H1 (cell line): Measurements from ENCODE around the gene FBXL14.

Source experiments
- EZH2 ChIP-seq: fragments of 200-600 bp; sonication (generic); IDR thresholded peaks from 2 replicates; pipeline ENCODE4 v1.7.1; 2012; ENCODE audit warnings: low read depth, mild to moderate bottlenecking, moderate library complexity, low read length, inconsistent platforms; ENCODE audit not compliant: severe bottlenecking
- HDAC2 ChIP-seq, 2 experiments: fragments of 300-600 bp in 1 of 2; sonication (generic) in 1 of 2; IDR thresholded peaks; 2 replicates each; pipeline ENCODE4 v1.6.1; 2011 to 2012; ENCODE audit warnings: low read depth in 2 of 2, low read length in 2 of 2, mild to moderate bottlenecking in 2 of 2, moderate library complexity in 2 of 2, borderline replicate concordance in 1 of 2, inconsistent platforms in 1 of 2
- PHF8 ChIP-seq: fragments of 200-600 bp; sonication (generic); conservative IDR thresholded peaks from 2 replicates; pipeline ENCODE4 v1.7.1; 2012; ENCODE audit warnings: low read depth, mild to moderate bottlenecking, inconsistent platforms, low read length, moderate library complexity

DNA sequence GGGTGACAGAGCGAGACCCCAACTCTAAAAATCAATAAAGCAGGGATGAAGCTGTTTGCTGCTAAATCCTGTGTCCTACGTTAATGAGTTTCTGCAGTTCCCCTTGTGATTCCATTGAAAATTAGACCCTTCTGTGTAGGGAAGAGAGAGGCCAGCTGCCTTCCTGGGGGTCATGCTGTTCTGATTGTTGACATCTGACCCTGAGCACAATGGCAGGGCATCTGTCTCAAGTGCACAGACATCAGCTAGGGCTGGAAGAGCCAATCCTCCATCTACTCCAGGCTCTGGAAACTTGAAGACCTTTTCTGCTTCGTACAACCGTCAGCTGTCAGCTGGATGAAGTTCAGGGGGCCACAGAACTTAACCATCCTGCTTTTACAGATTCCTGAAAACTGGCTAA, 10.1 kb downstream of the FBXL14 start:
- no peak for TF ChIP-seq PHF8
- TF ChIP-seq EZH2 = no peak
- no peak for TF ChIP-seq HDAC2 (IDR thresholded peaks at IDR 0.05; ENCODE audit: borderline replicate concordance in 1 of 2, low read depth in 2 of 2, low read length in 2 of 2)
